Measurements from ENCODE around the gene PITRM1.
"Not testable (repeated sequence)": the region's sequence is repeated elsewhere in the genome, so short reads cannot be mapped to it uniquely, and the experiment has no call there.

PITRM1 gene, protein sequence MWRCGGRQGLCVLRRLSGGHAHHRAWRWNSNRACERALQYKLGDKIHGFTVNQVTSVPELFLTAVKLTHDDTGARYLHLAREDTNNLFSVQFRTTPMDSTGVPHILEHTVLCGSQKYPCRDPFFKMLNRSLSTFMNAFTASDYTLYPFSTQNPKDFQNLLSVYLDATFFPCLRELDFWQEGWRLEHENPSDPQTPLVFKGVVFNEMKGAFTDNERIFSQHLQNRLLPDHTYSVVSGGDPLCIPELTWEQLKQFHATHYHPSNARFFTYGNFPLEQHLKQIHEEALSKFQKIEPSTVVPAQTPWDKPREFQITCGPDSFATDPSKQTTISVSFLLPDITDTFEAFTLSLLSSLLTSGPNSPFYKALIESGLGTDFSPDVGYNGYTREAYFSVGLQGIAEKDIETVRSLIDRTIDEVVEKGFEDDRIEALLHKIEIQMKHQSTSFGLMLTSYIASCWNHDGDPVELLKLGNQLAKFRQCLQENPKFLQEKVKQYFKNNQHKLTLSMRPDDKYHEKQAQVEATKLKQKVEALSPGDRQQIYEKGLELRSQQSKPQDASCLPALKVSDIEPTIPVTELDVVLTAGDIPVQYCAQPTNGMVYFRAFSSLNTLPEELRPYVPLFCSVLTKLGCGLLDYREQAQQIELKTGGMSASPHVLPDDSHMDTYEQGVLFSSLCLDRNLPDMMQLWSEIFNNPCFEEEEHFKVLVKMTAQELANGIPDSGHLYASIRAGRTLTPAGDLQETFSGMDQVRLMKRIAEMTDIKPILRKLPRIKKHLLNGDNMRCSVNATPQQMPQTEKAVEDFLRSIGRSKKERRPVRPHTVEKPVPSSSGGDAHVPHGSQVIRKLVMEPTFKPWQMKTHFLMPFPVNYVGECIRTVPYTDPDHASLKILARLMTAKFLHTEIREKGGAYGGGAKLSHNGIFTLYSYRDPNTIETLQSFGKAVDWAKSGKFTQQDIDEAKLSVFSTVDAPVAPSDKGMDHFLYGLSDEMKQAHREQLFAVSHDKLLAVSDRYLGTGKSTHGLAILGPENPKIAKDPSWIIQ
- long read RNA-seq, transcript PITRM1-202 (27 exons, 3,487 nt), result minor isoform, 6 of 353 reads
- long read RNA-seq, transcript PITRM1-201 (27 exons, 3,450 nt), result major isoform, 111 of 353 reads
- long read RNA-seq, partial matches to known transcripts, result 52 of 353 reads
- long read RNA-seq, other reads (novel, unspliced or antisense), result 184 of 353 reads

DNA sequence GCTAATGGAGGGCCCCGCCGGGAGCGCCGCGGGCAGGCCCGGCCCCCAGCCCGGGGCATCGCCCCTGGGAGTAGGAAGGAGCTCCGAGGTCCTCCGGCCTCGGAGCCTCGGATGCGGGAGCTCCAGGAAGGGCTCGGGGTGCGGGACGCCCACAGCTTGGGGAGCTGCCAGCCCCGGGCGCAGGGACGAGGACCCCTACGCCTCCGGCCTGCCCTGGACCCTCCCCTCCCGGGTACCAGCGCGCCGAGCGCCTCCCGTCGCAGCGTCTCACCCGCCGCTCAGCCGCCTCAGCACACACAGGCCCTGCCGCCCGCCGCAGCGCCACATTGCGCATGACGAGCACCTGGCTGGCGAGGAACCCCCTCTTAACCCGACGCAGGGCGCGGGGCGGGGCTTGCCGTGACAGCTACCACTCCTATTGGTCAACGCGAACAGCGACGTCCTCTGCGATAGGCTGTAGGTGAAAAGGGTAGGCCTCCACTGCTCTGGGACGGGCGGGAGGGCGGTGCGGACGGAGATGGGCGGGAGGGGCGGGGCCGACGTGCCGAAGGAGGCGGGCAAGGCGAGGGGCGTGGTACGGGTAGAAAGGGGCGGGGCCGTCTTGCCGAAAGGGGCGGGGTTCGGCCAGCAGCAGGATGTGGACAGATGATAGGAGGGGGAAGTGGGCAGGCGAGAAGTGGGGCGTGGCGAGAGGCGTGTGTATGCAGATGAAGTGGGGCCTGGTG lies at the start of gene PITRM1:
PITRM1 (minus strand) TSS at position 337 of the 725 bp plus-strand sequence; CDS start at position 327, 10 bp downstream.
- Histone ChIP-seq H3K27me3 (ENCODE audit: insufficient read depth, poor library complexity, severe bottlenecking) (no peaks in the 10 kb centered on the region), H3K4me3 (replicated peaks; ENCODE audit: insufficient read depth, low read length) (peak within 1 kb of the TSS; percentile 69), H3K27ac (replicated peaks) (peak within 1 kb of the TSS; percentile 55)
- DNase-seq (ENCODE audit: low read depth in 1 of 2, low spot score in 1 of 2), result peak; percentile 84 to 95
- TF ChIP-seq SPI1 (IDR thresholded peaks at IDR 0.05; ENCODE audit: borderline replicate concordance, low read depth) (peak; percentile 66; the same call in 1 of the 2 replicates), POLR2AphosphoS5 (IDR thresholded peaks at IDR 0.05; ENCODE audit: low read depth) (peak; percentile 85; the same call in 1 of the 2 replicates)
- TF ChIP-seq, protein P1, sequence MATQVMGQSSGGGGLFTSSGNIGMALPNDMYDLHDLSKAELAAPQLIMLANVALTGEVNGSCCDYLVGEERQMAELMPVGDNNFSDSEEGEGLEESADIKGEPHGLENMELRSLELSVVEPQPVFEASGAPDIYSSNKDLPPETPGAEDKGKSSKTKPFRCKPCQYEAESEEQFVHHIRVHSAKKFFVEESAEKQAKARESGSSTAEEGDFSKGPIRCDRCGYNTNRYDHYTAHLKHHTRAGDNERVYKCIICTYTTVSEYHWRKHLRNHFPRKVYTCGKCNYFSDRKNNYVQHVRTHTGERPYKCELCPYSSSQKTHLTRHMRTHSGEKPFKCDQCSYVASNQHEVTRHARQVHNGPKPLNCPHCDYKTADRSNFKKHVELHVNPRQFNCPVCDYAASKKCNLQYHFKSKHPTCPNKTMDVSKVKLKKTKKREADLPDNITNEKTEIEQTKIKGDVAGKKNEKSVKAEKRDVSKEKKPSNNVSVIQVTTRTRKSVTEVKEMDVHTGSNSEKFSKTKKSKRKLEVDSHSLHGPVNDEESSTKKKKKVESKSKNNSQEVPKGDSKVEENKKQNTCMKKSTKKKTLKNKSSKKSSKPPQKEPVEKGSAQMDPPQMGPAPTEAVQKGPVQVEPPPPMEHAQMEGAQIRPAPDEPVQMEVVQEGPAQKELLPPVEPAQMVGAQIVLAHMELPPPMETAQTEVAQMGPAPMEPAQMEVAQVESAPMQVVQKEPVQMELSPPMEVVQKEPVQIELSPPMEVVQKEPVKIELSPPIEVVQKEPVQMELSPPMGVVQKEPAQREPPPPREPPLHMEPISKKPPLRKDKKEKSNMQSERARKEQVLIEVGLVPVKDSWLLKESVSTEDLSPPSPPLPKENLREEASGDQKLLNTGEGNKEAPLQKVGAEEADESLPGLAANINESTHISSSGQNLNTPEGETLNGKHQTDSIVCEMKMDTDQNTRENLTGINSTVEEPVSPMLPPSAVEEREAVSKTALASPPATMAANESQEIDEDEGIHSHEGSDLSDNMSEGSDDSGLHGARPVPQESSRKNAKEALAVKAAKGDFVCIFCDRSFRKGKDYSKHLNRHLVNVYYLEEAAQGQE (IDR thresholded peaks at IDR 0.05; ENCODE audit: insufficient replicate concordance, low read depth), result no peak

DNA sequence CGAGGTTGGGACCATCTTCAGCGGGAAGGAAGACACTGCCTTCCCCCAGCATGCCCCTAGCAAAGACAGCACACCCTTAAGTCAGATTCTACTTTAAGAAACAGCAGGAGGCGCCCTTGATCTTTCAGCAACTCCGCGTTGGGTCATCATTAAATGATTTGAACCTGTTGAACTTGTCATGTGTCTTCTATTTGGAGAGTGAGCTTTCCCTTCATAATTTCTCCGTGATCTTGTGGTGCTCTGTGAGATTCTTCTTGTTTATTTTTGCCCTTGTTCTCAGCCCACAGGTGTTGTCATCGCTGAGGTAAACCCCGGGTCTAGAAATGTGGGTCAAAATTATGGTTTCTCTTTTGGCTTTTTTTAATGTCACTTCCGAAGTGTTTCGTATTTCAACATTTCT lies 49.5 kb upstream of the PITRM1 start:
- Histone ChIP-seq H3K27ac (replicated peaks) (no peak overlapping the region), H3K4me3 (replicated peaks; ENCODE audit: insufficient read depth, low read length) (no peak overlapping the region), H3K27me3 (ENCODE audit: insufficient read depth, poor library complexity, severe bottlenecking) (no peaks in the 10 kb centered on the region)
- DNase-seq (ENCODE audit: low read depth in 1 of 2, low spot score in 1 of 2), result no peak
- TF ChIP-seq, protein P2, sequence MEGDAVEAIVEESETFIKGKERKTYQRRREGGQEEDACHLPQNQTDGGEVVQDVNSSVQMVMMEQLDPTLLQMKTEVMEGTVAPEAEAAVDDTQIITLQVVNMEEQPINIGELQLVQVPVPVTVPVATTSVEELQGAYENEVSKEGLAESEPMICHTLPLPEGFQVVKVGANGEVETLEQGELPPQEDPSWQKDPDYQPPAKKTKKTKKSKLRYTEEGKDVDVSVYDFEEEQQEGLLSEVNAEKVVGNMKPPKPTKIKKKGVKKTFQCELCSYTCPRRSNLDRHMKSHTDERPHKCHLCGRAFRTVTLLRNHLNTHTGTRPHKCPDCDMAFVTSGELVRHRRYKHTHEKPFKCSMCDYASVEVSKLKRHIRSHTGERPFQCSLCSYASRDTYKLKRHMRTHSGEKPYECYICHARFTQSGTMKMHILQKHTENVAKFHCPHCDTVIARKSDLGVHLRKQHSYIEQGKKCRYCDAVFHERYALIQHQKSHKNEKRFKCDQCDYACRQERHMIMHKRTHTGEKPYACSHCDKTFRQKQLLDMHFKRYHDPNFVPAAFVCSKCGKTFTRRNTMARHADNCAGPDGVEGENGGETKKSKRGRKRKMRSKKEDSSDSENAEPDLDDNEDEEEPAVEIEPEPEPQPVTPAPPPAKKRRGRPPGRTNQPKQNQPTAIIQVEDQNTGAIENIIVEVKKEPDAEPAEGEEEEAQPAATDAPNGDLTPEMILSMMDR (IDR thresholded peaks at IDR 0.05; ENCODE audit: insufficient read depth, low read length), result no peak

DNA sequence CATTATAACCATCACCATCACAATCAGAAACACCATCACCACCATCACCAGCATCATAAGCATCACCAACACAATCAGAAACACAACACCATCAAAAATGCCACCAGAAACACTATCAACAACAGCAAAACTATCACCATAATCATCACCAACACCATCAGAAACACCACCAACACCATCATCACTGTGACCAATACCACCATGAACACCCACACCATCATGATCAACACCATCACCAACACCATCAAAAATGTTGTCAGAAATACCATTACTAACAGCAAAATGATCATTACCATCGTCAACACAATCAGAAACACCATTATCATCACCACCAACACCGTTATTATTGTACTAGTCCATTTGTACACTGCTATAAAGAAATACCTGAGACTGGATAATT lies 49.0 kb upstream of the PITRM1 start:
- not testable (repeated sequence) for DNase-seq (ENCODE audit: low read depth in 1 of 2, low spot score in 1 of 2); H3K27me3 ChIP-seq (ENCODE audit: insufficient read depth, poor library complexity, severe bottlenecking); H3K4me3 ChIP-seq (replicated peaks; ENCODE audit: insufficient read depth, low read length)

DNA sequence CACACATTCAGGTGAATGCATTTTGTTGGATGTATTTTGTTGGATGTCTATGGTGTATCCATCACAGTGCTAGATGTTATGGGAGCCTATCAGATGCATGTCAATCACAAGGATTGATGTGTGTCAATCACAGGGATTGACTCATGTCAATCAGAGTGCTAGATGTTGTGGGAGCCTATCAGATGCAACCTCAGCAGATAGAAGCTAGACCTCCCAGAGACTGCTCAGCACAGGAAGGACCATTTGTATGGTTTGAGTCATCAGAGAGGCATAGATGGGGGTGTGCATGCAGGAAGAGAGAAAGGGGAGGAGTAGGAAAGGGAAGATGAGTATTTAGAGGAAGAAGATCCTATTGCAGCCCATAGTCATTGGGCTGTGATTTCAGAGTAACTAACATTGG lies 48.3 kb upstream of the PITRM1 start:
- TF ChIP-seq SPI1 (IDR thresholded peaks at IDR 0.05; ENCODE audit: borderline replicate concordance, low read depth) (no peak), GABPA (IDR thresholded peaks at IDR 0.05; ENCODE audit: low read depth) (no peak), POLR2AphosphoS5 (IDR thresholded peaks at IDR 0.05; ENCODE audit: low read depth) (no peak)
- TF ChIP-seq, protein P2 (IDR thresholded peaks at IDR 0.05; ENCODE audit: insufficient read depth, low read length), result no peak
- TF ChIP-seq, protein P1 (IDR thresholded peaks at IDR 0.05; ENCODE audit: insufficient replicate concordance, low read depth), result no peak
- DNase-seq (ENCODE audit: low read depth in 1 of 2, low spot score in 1 of 2), result no peak
- no peak overlapping the region for H3K27ac ChIP-seq (replicated peaks)

More for the DNA sequence above, 49.0 kb upstream of the PITRM1 start:
- not testable (repeated sequence) for H3K27ac ChIP-seq (replicated peaks)

DNA sequence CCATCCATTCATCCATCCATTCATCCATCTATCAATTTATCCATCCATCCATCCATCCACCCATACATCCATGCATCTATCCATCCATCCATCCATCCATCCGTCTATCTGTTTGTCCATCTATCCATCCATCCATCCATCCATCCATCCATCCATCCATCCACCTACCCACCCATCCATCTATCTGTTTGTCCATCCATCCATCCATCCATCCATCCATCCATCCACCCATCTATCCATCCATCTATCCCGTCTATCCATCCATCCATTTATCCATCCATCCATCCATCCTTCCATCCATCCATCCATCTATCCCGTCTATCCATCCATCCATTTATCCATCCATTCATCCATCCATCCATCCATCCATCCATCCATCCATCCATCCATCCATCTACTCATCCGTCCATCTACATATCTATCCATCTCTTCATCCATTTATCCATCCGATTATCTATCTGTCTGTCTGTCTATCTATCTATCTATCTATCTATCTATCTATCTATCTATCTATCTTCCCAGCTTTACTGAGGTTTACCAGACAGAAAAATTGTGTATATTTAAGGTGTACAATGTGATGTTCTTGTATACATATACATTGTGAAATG lies 46.5 kb upstream of the PITRM1 start:
- not testable (repeated sequence) for H3K27me3 ChIP-seq (ENCODE audit: insufficient read depth, poor library complexity, severe bottlenecking); DNase-seq (ENCODE audit: low read depth in 1 of 2, low spot score in 1 of 2); H3K4me3 ChIP-seq (replicated peaks; ENCODE audit: insufficient read depth, low read length); H3K27ac ChIP-seq (replicated peaks)

More for the DNA sequence above, 48.3 kb upstream of the PITRM1 start:
- H3K4me3 ChIP-seq (replicated peaks; ENCODE audit: insufficient read depth, low read length), result no peak overlapping the region
- H3K27me3 ChIP-seq (ENCODE audit: insufficient read depth, poor library complexity, severe bottlenecking), result no peaks in the 10 kb centered on the region
